Measurements from ENCODE around the gene TMEM63C.

DNA sequence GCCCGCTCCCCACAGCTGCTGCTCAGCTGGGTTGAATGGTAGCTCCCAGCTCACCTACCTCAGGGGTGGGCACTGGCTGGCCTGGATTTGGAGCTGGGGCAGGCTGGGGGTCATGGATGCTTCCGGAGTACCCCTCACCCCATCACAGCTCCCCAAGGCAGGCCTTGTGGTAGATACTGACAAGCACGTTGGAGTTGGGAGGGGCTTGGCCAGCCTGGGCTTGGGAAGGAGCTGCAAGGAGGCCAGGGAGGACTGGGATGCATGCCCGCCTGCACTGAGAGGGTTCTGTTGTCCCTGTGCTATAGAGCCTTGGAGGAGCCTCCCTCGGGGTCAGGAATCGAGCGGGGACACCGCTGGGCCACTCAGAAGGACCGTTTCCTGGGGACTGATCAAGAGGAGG is 14.2 kb downstream of the TMEM63C start:
- TF ChIP-seq, protein P1, sequence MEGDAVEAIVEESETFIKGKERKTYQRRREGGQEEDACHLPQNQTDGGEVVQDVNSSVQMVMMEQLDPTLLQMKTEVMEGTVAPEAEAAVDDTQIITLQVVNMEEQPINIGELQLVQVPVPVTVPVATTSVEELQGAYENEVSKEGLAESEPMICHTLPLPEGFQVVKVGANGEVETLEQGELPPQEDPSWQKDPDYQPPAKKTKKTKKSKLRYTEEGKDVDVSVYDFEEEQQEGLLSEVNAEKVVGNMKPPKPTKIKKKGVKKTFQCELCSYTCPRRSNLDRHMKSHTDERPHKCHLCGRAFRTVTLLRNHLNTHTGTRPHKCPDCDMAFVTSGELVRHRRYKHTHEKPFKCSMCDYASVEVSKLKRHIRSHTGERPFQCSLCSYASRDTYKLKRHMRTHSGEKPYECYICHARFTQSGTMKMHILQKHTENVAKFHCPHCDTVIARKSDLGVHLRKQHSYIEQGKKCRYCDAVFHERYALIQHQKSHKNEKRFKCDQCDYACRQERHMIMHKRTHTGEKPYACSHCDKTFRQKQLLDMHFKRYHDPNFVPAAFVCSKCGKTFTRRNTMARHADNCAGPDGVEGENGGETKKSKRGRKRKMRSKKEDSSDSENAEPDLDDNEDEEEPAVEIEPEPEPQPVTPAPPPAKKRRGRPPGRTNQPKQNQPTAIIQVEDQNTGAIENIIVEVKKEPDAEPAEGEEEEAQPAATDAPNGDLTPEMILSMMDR (IDR thresholded peaks at IDR 0.05) = no peak
- no peak for TF ChIP-seq POLR2A (IDR thresholded peaks at IDR 0.05)
